SK-N-SH (cell line): ENCODE results near the gene GPR161.

Source experiments
- CHD2 ChIP-seq: fragments of 150-350 bp; IDR thresholded peaks from 2 replicates; pipeline ENCODE4 v1.6.1; 2018; ENCODE audit warnings: low read length; ENCODE audit not compliant: partially characterized antibody
- EP300 ChIP-seq, 2 experiments: IDR thresholded peaks; 2 replicates each; pipeline versions ENCODE4 v1.4.0 to v1.6.1; 2012; ENCODE audit warnings: borderline replicate concordance in 1 of 2, low read depth in 1 of 2, low read length in 1 of 2
- FOSL2 ChIP-seq: IDR thresholded peaks from 2 replicates; pipeline ENCODE4 v1.4.0; 2012; ENCODE audit warnings: low read depth, mild to moderate bottlenecking, moderate library complexity, borderline replicate concordance
- FOXM1 ChIP-seq: IDR thresholded peaks from 2 replicates; pipeline ENCODE4 v1.4.0; 2012; ENCODE audit warnings: low read depth, mild to moderate bottlenecking
- GABPA ChIP-seq: IDR thresholded peaks from 2 replicates; pipeline ENCODE4 v1.4.0; 2012; ENCODE audit warnings: low read depth, mild to moderate bottlenecking
- MXI1 ChIP-seq: IDR thresholded peaks from 2 replicates; pipeline ENCODE4 v1.6.1; 2012; ENCODE audit warnings: mild to moderate bottlenecking, low read depth, low read length, improper control_type of control experiment
- NRF1 ChIP-seq: IDR thresholded peaks from 2 replicates; pipeline ENCODE4 v1.6.1; 2012; ENCODE audit warnings: low read depth, mild to moderate bottlenecking, low read length
- POLR2AphosphoS5 ChIP-seq: IDR thresholded peaks from 2 replicates; pipeline ENCODE4 v1.6.1; 2012; ENCODE audit warnings: low read depth, low read length
- RFX5 ChIP-seq: IDR thresholded peaks from 2 replicates; pipeline ENCODE4 v1.6.1; 2012; ENCODE audit warnings: mild to moderate bottlenecking, improper control_type of control experiment, low read length
- RXRA ChIP-seq: IDR thresholded peaks from 2 replicates; pipeline ENCODE4 v1.4.0; 2012; ENCODE audit warnings: low read depth, mild to moderate bottlenecking, borderline replicate concordance
- SMC3 ChIP-seq: IDR thresholded peaks from 2 replicates; pipeline ENCODE4 v1.6.1; 2012; ENCODE audit warnings: low read depth, low read length, improper control_type of control experiment
- TAF1 ChIP-seq: IDR thresholded peaks from 2 replicates; pipeline ENCODE4 v1.6.1; 2012; ENCODE audit warnings: low read depth, mild to moderate bottlenecking, low read length, moderate library complexity, borderline replicate concordance
- TF ChIP-seq, protein P1 (sequence below): fragments of 200-600 bp; sonication (generic); IDR thresholded peaks from 2 replicates; pipeline ENCODE4 v1.6.1; 2017; ENCODE audit warnings: antibody characterized with exemption, mild to moderate bottlenecking, moderate library complexity

DNA sequence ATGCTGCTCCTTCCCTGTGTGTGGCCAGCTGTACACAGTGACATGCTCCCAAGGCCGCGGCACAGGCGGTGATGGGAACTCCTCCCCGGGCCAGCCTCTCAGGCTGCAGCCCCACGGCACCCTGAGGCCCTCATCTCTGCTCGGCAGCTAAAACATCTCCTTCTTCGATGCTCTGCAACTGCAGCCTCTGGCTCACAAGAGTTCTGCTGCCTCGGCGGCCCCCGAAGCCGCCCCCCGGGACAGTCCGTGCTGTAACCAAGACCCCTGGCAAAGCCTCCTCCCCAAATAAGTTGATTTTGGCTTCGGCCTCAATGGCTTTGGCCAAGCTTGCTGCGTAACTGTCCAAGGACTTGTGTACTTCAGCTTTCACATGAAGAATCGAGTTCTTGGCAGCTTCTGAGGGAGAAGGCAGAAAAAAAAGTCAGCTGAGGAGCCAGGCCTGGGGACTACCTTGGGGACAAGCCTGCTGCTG is 51.3 kb downstream of the GPR161 start:
- TF ChIP-seq, protein P1, sequence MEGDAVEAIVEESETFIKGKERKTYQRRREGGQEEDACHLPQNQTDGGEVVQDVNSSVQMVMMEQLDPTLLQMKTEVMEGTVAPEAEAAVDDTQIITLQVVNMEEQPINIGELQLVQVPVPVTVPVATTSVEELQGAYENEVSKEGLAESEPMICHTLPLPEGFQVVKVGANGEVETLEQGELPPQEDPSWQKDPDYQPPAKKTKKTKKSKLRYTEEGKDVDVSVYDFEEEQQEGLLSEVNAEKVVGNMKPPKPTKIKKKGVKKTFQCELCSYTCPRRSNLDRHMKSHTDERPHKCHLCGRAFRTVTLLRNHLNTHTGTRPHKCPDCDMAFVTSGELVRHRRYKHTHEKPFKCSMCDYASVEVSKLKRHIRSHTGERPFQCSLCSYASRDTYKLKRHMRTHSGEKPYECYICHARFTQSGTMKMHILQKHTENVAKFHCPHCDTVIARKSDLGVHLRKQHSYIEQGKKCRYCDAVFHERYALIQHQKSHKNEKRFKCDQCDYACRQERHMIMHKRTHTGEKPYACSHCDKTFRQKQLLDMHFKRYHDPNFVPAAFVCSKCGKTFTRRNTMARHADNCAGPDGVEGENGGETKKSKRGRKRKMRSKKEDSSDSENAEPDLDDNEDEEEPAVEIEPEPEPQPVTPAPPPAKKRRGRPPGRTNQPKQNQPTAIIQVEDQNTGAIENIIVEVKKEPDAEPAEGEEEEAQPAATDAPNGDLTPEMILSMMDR = no peak
- no peak for TF ChIP-seq RFX5
- TF ChIP-seq FOSL2 = no peak
- TF ChIP-seq MXI1 = no peak
- no peak for TF ChIP-seq GABPA
- TF ChIP-seq FOXM1 = no peak
- TF ChIP-seq CHD2 = no peak
- TF ChIP-seq EP300 (IDR thresholded peaks at IDR 0.05; ENCODE audit: borderline replicate concordance in 1 of 2, low read depth in 1 of 2, low read length in 1 of 2) = no peak
- TF ChIP-seq RXRA = no peak
- no peak for TF ChIP-seq POLR2AphosphoS5
- no peak for TF ChIP-seq TAF1
- TF ChIP-seq SMC3 = no peak
- TF ChIP-seq NRF1 = no peak
